HL-60 (cell line): ENCODE results near the gene BANP.

Source experiments
- DNase-seq, 2 experiments: peaks; one replicate each; pipeline ENCODE4 v3.0.0-alpha.2; 2010 to 2020; ENCODE audit warnings: low read depth in 1 of 2, low spot score in 1 of 2
- H3K27ac ChIP-seq: fragments of 250-450 bp; sonication (Bioruptor Pico); replicated peaks from 2 replicates; pipeline ENCODE4 v1.5.1; 2020; ENCODE audit warnings: mild to moderate bottlenecking, moderate library complexity
- H3K27me3 ChIP-seq: fragments of 250-450 bp; sonication (Bioruptor Pico); 2 replicates; pipeline ENCODE4 v1.5.1; 2021; ENCODE audit warnings: mild to moderate bottlenecking, moderate library complexity; ENCODE audit not compliant: insufficient read depth, poor library complexity, severe bottlenecking
- H3K4me3 ChIP-seq: replicated peaks from 2 replicates; pipeline ENCODE4 v1.5.1; 2011; ENCODE audit warnings: mild to moderate bottlenecking, control low read depth, low read length; ENCODE audit not compliant: insufficient read depth
- GABPA ChIP-seq: IDR thresholded peaks from 2 replicates; pipeline ENCODE4 v1.6.1; 2012; ENCODE audit warnings: low read depth
- POLR2AphosphoS5 ChIP-seq: IDR thresholded peaks from 2 replicates; pipeline ENCODE4 v1.6.1; 2012; ENCODE audit warnings: low read depth
- SPI1 ChIP-seq: IDR thresholded peaks from 2 replicates; pipeline ENCODE4 v1.6.1; 2012; ENCODE audit warnings: low read depth, mild to moderate bottlenecking, borderline replicate concordance
- TF ChIP-seq, protein P1 (sequence below): IDR thresholded peaks from 2 replicates; pipeline ENCODE4 v1.6.1; 2012; ENCODE audit warnings: low read depth; ENCODE audit not compliant: insufficient replicate concordance
- TF ChIP-seq, protein P2 (sequence below): IDR thresholded peaks from one replicate; pipeline ENCODE4 v1.5.1; 2011; ENCODE audit warnings: low read length, control low read depth, inconsistent platforms; ENCODE audit not compliant: insufficient read depth

Gene BANP

DNA sequence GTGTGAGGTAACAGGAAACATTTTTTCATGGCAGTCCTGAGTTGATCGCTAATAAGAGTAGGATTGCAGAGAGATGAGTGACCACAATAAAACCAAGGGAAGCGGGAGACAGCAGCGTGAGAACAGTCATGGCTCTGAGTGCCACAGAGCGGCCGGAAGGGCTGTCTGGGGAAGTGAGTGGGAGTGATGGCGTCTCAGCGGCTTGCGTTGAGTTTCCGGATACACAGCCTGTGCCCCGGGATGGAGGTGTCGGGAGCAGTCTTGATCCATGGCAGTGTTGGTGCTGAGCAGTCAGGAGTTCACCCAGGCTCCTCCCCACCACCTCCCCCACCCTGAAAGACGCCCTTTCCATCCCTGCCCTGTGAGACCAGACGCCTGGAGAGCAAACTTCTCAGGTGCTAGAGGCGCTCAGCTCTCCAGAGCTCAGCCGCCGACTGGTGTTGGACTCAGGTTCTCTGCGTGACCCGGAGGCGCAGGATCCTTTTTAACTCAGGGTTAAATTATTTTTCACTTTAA is 59.8 kb downstream of the BANP start:
- Histone ChIP-seq H3K4me3 (no peak overlapping the region), H3K27me3 (no peaks in the 10 kb centered on the region), H3K27ac (no peak overlapping the region)
- no peak for DNase-seq
- TF ChIP-seq, protein P1, sequence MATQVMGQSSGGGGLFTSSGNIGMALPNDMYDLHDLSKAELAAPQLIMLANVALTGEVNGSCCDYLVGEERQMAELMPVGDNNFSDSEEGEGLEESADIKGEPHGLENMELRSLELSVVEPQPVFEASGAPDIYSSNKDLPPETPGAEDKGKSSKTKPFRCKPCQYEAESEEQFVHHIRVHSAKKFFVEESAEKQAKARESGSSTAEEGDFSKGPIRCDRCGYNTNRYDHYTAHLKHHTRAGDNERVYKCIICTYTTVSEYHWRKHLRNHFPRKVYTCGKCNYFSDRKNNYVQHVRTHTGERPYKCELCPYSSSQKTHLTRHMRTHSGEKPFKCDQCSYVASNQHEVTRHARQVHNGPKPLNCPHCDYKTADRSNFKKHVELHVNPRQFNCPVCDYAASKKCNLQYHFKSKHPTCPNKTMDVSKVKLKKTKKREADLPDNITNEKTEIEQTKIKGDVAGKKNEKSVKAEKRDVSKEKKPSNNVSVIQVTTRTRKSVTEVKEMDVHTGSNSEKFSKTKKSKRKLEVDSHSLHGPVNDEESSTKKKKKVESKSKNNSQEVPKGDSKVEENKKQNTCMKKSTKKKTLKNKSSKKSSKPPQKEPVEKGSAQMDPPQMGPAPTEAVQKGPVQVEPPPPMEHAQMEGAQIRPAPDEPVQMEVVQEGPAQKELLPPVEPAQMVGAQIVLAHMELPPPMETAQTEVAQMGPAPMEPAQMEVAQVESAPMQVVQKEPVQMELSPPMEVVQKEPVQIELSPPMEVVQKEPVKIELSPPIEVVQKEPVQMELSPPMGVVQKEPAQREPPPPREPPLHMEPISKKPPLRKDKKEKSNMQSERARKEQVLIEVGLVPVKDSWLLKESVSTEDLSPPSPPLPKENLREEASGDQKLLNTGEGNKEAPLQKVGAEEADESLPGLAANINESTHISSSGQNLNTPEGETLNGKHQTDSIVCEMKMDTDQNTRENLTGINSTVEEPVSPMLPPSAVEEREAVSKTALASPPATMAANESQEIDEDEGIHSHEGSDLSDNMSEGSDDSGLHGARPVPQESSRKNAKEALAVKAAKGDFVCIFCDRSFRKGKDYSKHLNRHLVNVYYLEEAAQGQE: no peak
- TF ChIP-seq, protein P2, sequence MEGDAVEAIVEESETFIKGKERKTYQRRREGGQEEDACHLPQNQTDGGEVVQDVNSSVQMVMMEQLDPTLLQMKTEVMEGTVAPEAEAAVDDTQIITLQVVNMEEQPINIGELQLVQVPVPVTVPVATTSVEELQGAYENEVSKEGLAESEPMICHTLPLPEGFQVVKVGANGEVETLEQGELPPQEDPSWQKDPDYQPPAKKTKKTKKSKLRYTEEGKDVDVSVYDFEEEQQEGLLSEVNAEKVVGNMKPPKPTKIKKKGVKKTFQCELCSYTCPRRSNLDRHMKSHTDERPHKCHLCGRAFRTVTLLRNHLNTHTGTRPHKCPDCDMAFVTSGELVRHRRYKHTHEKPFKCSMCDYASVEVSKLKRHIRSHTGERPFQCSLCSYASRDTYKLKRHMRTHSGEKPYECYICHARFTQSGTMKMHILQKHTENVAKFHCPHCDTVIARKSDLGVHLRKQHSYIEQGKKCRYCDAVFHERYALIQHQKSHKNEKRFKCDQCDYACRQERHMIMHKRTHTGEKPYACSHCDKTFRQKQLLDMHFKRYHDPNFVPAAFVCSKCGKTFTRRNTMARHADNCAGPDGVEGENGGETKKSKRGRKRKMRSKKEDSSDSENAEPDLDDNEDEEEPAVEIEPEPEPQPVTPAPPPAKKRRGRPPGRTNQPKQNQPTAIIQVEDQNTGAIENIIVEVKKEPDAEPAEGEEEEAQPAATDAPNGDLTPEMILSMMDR: no peak
- no peak for TF ChIP-seq GABPA
- no peak for TF ChIP-seq POLR2AphosphoS5

DNA sequence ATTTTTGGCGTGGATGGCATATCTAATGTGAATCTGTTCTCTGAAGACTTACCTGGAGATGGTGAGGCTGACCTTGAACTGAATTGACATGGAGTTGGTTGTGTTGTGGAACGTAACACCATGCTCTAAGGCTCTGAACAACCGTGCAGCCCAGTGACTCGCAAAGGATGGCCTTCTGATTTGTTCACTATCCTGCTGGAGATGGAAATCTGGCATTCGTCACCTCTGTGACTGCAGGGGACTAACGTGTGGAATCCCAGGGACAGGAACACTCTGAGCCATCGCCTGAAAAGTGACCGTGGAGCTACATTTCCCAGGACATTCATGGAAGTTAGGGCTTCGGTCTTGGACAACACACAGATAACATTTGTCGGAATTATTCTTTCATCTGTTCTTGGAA is 61.1 kb downstream of the BANP start:
- TF ChIP-seq POLR2AphosphoS5: no peak
- TF ChIP-seq, protein P2: no peak
- TF ChIP-seq, protein P1: no peak
- TF ChIP-seq SPI1: no peak
- TF ChIP-seq GABPA: no peak
- Histone ChIP-seq H3K4me3 (no peak overlapping the region), H3K27ac (no peak overlapping the region), H3K27me3 (no peaks in the 10 kb centered on the region)
- DNase-seq: no peak

DNA sequence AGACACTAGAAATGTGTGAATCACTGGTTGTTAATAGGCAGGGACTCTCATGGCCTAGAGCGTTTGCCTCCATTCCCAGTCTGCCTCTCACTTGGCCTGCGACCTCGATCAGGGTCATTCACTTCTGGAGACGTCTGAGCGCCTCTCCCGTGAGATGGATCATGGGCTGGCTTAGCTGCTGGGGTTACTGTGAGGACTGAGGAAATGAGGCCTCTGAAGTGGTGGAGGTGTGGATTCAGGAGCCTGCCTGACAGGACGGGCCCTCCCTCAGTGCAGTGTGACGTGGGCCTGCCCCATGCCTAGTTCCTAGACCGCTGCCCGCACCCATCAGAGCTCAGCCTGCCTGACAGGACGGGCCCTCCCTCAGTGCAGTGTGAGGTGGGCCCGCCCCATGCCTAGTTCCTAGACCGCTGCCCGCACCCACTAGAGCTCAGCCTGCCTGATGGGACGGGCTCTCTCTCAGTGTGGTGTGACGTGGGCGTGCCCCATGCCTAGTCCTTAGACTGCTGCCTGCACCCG is 61.9 kb downstream of the BANP start:
- TF ChIP-seq, protein P2: no peak
- TF ChIP-seq SPI1 (no peak), GABPA (no peak), POLR2AphosphoS5 (no peak)
- TF ChIP-seq, protein P1: no peak
- no peak overlapping the region for H3K27ac ChIP-seq
- no peak overlapping the region for H3K4me3 ChIP-seq
- H3K27me3 ChIP-seq: no peaks in the 10 kb centered on the region
- DNase-seq: no peak
